IMR-90 (cell line): ENCODE data around the gene MMP10. TPM values are rescaled to one million over a fixed set of nuclear protein-coding genes. Genes with fewer than 3 reads are reported as not detected.

Experiments used
- ATAC-seq: fragments of 200-7000 bp; cut with Tn5 transposase; 2 replicates; pipeline ENCODE4 v1.9.1; 2020; ENCODE audit warnings: low read depth, mild to moderate bottlenecking, moderate library complexity
- BruUV-seq: library from RNA; stranded (reverse); fragments of 400-500 nt; replicated peaks from 2 replicates; lab custom pipeline; 2021; lab: Mats Ljungman, UMichigan
- CTCF ChIA-PET: fragments of 300-600 bp; formaldehyde crosslinking; extraction: SDS; loops from one replicate; lab custom pipeline; 2021; ENCODE audit warnings: antibody characterized with exemption; lab: Yijun Ruan, JAX
- POLR2A ChIA-PET: fragments of 300-600 bp; sonication (Branson Sonifier 250); formaldehyde crosslinking; loops from one replicate; lab custom pipeline; 2022; ENCODE audit warnings: antibody characterized with exemption; ENCODE audit not compliant: unreplicated experiment; lab: Charles Lee
- DNase-seq: peaks from one replicate; pipeline ENCODE4 v3.0.0; 2013
- H2AFZ ChIP-seq: replicated peaks from 2 replicates; pipeline ENCODE3; 2013; ENCODE audit warnings: low read length, mild to moderate bottlenecking; ENCODE audit not compliant: poor library complexity
- H2AK5ac ChIP-seq: 2 replicates; pipeline ENCODE4 v1.6.1; 2013; ENCODE audit warnings: low read depth, low read length, inconsistent platforms
- H2AK9ac ChIP-seq: replicated peaks from 2 replicates; pipeline ENCODE3; 2013; ENCODE audit warnings: mild to moderate bottlenecking, low read depth, low read length, moderate library complexity; ENCODE audit not compliant: poor library complexity
- H2BK120ac ChIP-seq: 2 replicates; pipeline ENCODE4 v1.6.1; 2013; ENCODE audit warnings: low read depth, low read length, inconsistent platforms
- H2BK15ac ChIP-seq: 3 replicates; pipeline ENCODE4 v1.6.1; 2013; ENCODE audit warnings: low read depth, low read length, inconsistent platforms
- H2BK20ac ChIP-seq: 2 replicates; pipeline ENCODE4 v1.6.1; 2013; ENCODE audit warnings: low read depth, mild to moderate bottlenecking, inconsistent platforms, low read length, moderate library complexity
- H2BK5ac ChIP-seq: 2 replicates; pipeline ENCODE4 v1.6.1; 2013; ENCODE audit warnings: mild to moderate bottlenecking, low read depth, low read length, inconsistent platforms; ENCODE audit not compliant: poor library complexity, severe bottlenecking
- H3K14ac ChIP-seq: replicated peaks from 2 replicates; pipeline ENCODE4 v1.6.1; 2013; ENCODE audit warnings: low read depth, low read length, inconsistent platforms
- H3K18ac ChIP-seq: 2 replicates; pipeline ENCODE4 v1.6.1; 2013; ENCODE audit warnings: low read depth, low read length, control low read depth
- H3K23ac ChIP-seq: 2 replicates; pipeline ENCODE4 v1.6.1; 2013; ENCODE audit warnings: low read depth, low read length, inconsistent platforms
- H3K27ac ChIP-seq: 2 replicates; pipeline ENCODE4 v1.5.1; 2013; ENCODE audit warnings: mild to moderate bottlenecking, control low read depth, low read length; ENCODE audit not compliant: insufficient read depth
- H3K27me3 ChIP-seq: 2 replicates; pipeline ENCODE4 v1.6.1; 2013; ENCODE audit warnings: low read length; ENCODE audit not compliant: control insufficient read depth, insufficient read depth
- H3K36me3 ChIP-seq: 2 replicates; pipeline ENCODE4 v1.6.1; 2013; ENCODE audit warnings: low read length, mixed read lengths; ENCODE audit not compliant: control insufficient read depth, insufficient read depth
- H3K4ac ChIP-seq: 2 replicates; pipeline ENCODE4 v1.6.1; 2013; ENCODE audit warnings: low read depth, low read length, inconsistent platforms
- H3K4me1 ChIP-seq: 2 replicates; pipeline ENCODE4 v1.6.1; 2013; ENCODE audit warnings: low read length, mixed read lengths; ENCODE audit not compliant: control insufficient read depth, insufficient read depth
- H3K4me2 ChIP-seq: 2 replicates; pipeline ENCODE4 v1.6.1; 2013; ENCODE audit warnings: low read depth, mild to moderate bottlenecking, control low read depth, low read length, moderate library complexity
- H3K4me3 ChIP-seq: 2 replicates; pipeline ENCODE4 v1.5.1; 2013; ENCODE audit warnings: low read depth, mild to moderate bottlenecking, control low read depth, low read length, moderate library complexity; ENCODE audit not compliant: insufficient read depth
- H3K56ac ChIP-seq: 2 replicates; pipeline ENCODE4 v1.6.1; 2013; ENCODE audit warnings: low read length, inconsistent platforms; ENCODE audit not compliant: insufficient read depth; ENCODE audit errors: extremely low read depth
- H3K79me1 ChIP-seq, 2 experiments: 2 replicates each; pipeline ENCODE4 v1.6.1; 2013; ENCODE audit warnings: low read length in 2 of 2, inconsistent platforms in 1 of 2, low read depth in 1 of 2
- H3K9ac ChIP-seq: 2 replicates; pipeline ENCODE4 v1.6.1; 2013; ENCODE audit warnings: low read depth, low read length, control low read depth
- H3K9me1 ChIP-seq: 2 replicates; pipeline ENCODE4 v1.6.1; 2013; ENCODE audit warnings: low read length, inconsistent platforms; ENCODE audit not compliant: insufficient read depth
- H3K9me3 ChIP-seq: 2 replicates; pipeline ENCODE4 v1.6.1; 2013; ENCODE audit warnings: low read length; ENCODE audit not compliant: control insufficient read depth, insufficient read depth
- H4K20me1 ChIP-seq: 2 replicates; pipeline ENCODE4 v1.6.1; 2013; ENCODE audit warnings: low read length, inconsistent platforms; ENCODE audit not compliant: insufficient read depth
- H4K5ac ChIP-seq: 2 replicates; pipeline ENCODE4 v1.6.1; 2013; ENCODE audit warnings: mild to moderate bottlenecking, low read depth, low read length, control low read depth
- H4K8ac ChIP-seq, 2 experiments: 2 replicates each; pipeline ENCODE4 v1.6.1; 2013; ENCODE audit warnings: low read depth in 2 of 2, low read length in 2 of 2, control low read depth in 1 of 2, inconsistent platforms in 1 of 2
- H4K91ac ChIP-seq: 2 replicates; pipeline ENCODE4 v1.6.1; 2013; ENCODE audit warnings: low read depth, low read length, inconsistent platforms; ENCODE audit not compliant: insufficient read depth
- BHLHE40 ChIP-seq: fragments of 150-350 bp; IDR thresholded peaks from 2 replicates; pipeline ENCODE4 v1.6.1; 2016; ENCODE audit warnings: mild to moderate bottlenecking, low read depth, low read length
- CEBPB ChIP-seq: IDR thresholded peaks from 2 replicates; pipeline ENCODE4 v1.6.1; 2012; ENCODE audit warnings: low read depth, low read length, improper control_type of control experiment
- CHD1 ChIP-seq: IDR thresholded peaks from 2 replicates; pipeline ENCODE4 v1.6.1; 2012; ENCODE audit warnings: low read depth, low read length, improper control_type of control experiment
- CTCF ChIP-seq: conservative IDR thresholded peaks from 2 replicates; pipeline ENCODE4 v1.5.1; 2012; ENCODE audit warnings: mild to moderate bottlenecking, low read depth, low read length, improper control_type of control experiment
- FOS ChIP-seq: fragments of 150-350 bp; IDR thresholded peaks from 2 replicates; pipeline ENCODE4 v1.6.1; 2016; ENCODE audit warnings: low read depth, low read length
- MAFK ChIP-seq: IDR thresholded peaks from 2 replicates; pipeline ENCODE4 v1.6.1; 2012; ENCODE audit warnings: low read depth, low read length, improper control_type of control experiment
- MAZ ChIP-seq: IDR thresholded peaks from 2 replicates; pipeline ENCODE4 v1.6.1; 2012; ENCODE audit warnings: low read depth, mild to moderate bottlenecking, low read length, improper control_type of control experiment, moderate library complexity, borderline replicate concordance
- MXI1 ChIP-seq: IDR thresholded peaks from 2 replicates; pipeline ENCODE4 v1.6.1; 2012; ENCODE audit warnings: low read depth, mild to moderate bottlenecking, low read length, moderate library complexity, borderline replicate concordance
- NFE2L2 ChIP-seq: fragments of 150-350 bp; IDR thresholded peaks from 2 replicates; pipeline ENCODE4 v1.6.1; 2016; ENCODE audit warnings: low read depth, mild to moderate bottlenecking, low read length
- POLR2A ChIP-seq: IDR thresholded peaks from 2 replicates; pipeline ENCODE4 v1.6.1; 2012; ENCODE audit warnings: mild to moderate bottlenecking, low read depth, low read length
- RAD21 ChIP-seq: IDR thresholded peaks from 2 replicates; pipeline ENCODE4 v1.6.1; 2012; ENCODE audit warnings: low read length, improper control_type of control experiment
- RFX5 ChIP-seq: IDR thresholded peaks from 2 replicates; pipeline ENCODE4 v1.8.0; 2012; ENCODE audit warnings: low read depth, mild to moderate bottlenecking, low read length, moderate library complexity
- SMC3 ChIP-seq: fragments of 150-350 bp; IDR thresholded peaks from 2 replicates; pipeline ENCODE4 v1.6.1; 2016; ENCODE audit warnings: low read depth, mild to moderate bottlenecking, antibody characterized with exemption, low read length, moderate library complexity
- WGBS, 2 experiments: methylation state at CpG; one replicate each; pipeline versions ENCODE4 v1.1.5 to v1.1.7; 2013; ENCODE audit warnings: missing lambda C conversion rate in 2 of 2; ENCODE audit not compliant: insufficient read length in 1 of 2; ENCODE audit errors: extremely low coverage in 2 of 2; 5-methylcytosine and 5-hydroxymethylcytosine counted together
- dilution Hi-C: fragments of 300-500 bp; cut with HindIII; formaldehyde crosslinking; loops from one replicate; pipeline ENCODE4 v1.14.3; 2018; ENCODE audit warnings: low sequenced_read_pairs; ENCODE audit not compliant: unreplicated experiment
- in situ Hi-C: fragments of 300-500 bp; cut with MboI; formaldehyde crosslinking; loops from 3 replicates; pipeline ENCODE4 v1.14.3; 2019; ENCODE audit warnings: low sequenced_read_pairs, inconsistent platforms, mixed read lengths
- intact Hi-C: fragments of 100-400 bp; cut with micrococcal nuclease; formaldehyde crosslinking; loops from 2 replicates; pipeline ENCODE4 v1.10.0; 2022
- polyA plus RNA-seq, 3 experiments: library from polyadenylated mRNA; depleted of rRNA; stranded (reverse); fragments of >200 nt; gene quantifications; 2 replicates each; pipeline ENCODE4 v1.2.3, GENCODE V29; 2012; ENCODE audit warnings: low replicate concordance in 1 of 3
- total RNA-seq: library from RNA; depleted of rRNA; stranded (reverse); fragments of >200 nt; gene quantifications from 2 replicates; pipeline ENCODE4 v1.2.3, GENCODE V29; 2012
- TF ChIP-seq, protein P1 (sequence below): fragments of 150-350 bp; IDR thresholded peaks from 2 replicates; pipeline ENCODE4 v1.6.1; 2017; ENCODE audit warnings: mild to moderate bottlenecking, antibody characterized with exemption, low read length, low read depth
- TF ChIP-seq, protein P2 (sequence below): fragments of 150-350 bp; IDR thresholded peaks from 2 replicates; pipeline ENCODE4 v1.6.1; 2016; ENCODE audit warnings: low read depth, mild to moderate bottlenecking, low read length, moderate library complexity, borderline replicate concordance

The MMP10 gene
- total and polyA plus RNA-seq, 2 of the 4 experiments (the other 2 are of a cell fraction) = not detected

DNA sequence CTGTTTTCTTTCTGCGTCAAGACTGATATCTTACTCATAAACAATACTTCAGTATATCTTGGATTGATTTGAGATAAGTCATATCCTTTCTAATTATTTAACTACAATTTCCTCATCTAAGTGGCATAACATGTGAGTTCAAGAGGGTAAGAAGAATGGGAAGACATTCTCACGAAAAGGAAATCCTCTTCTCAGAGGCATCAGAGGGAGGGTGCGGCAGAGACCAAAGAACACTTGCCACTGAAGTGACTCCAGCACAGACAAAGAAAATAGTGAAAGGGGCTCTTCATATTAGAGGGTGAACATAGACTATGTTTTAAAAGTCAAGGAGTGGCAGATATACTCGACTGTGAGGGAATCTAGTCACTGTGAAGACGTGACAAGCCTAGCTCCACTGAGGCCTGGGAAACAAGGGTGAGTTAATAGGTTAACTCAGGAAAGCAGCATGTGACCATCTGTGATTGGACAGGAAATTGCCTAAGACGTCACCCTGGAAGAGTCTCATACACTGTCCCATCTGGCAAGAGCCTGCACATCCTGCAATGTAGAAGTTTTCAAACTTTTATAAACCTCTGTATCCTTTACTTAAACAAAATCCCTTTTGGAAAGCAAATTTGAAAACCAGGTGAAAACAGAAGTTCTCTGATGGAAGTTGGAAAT is 19.4 kb upstream of the MMP10 start:
- peak overlapping the region; percentile 17 for H3K4ac ChIP-seq
- no peaks in the 10 kb centered on the region for H3K27me3 ChIP-seq
- no peaks in the 10 kb centered on the region for H3K9me3 ChIP-seq
- H2BK20ac ChIP-seq = peak overlapping the region; percentile 30; the same call in 1 of the 2 replicates
- DNase-seq (peak; percentile 55), ATAC-seq (no peak)
- H3K4me2 ChIP-seq = no peak overlapping the region
- peak overlapping the region in 1 of 2 experiments; percentile 41; a peak in 1 of 4 replicates for H4K8ac ChIP-seq
- 0 out of 2 replicates have a peak overlapping the region, but pooled peaks have one; percentile 1 for H3K18ac ChIP-seq
- H2AK9ac ChIP-seq = no peak overlapping the region
- H3K9me1 ChIP-seq = peaks cover 9% of the 10 kb centered on the region
- CTCF ChIA-PET = no interaction called here
- H3K27ac ChIP-seq = no peak overlapping the region
- H3K9ac ChIP-seq = no peak overlapping the region
- no peak overlapping the region for H2BK5ac ChIP-seq
- peak overlapping the region; percentile 38; the same call in 1 of the 2 replicates for H3K14ac ChIP-seq
- H2BK15ac ChIP-seq = peak overlapping the region; percentile 42; the same call in 1 of the 3 replicates
- no peak overlapping the region for H4K91ac ChIP-seq
- no peak overlapping the region for H2AFZ ChIP-seq
- H2BK120ac ChIP-seq = peak overlapping the region; percentile 35; the same call in 1 of the 2 replicates
- peak overlapping the region; percentile 1; the same call in 1 of the 2 replicates for H4K5ac ChIP-seq
- no peaks in the 10 kb centered on the region for H4K20me1 ChIP-seq
- intact Hi-C loops = no loop called here
- in situ Hi-C loops = no loop called here
- no peak overlapping the region for H3K56ac ChIP-seq
- WGBS, 2 experiments = 90% methylated on average over 3 of the region's 6 CpGs; no CpG with 5 or more reads in 1 of the 2 experiments
- peaks cover 5% of the 10 kb centered on the region for H3K4me1 ChIP-seq
- H3K79me1 ChIP-seq = no peaks in the 10 kb centered on the region
- dilution Hi-C loops = no loop called here
- peak overlapping the region; percentile 15; the same call in 1 of the 2 replicates for H2AK5ac ChIP-seq
- no peak overlapping the region; the same call in 1 of the 2 replicates for H3K23ac ChIP-seq
- POLR2A ChIA-PET = no interaction called here
- no peak overlapping the region for H3K4me3 ChIP-seq
- no peaks in the 10 kb centered on the region for H3K36me3 ChIP-seq
- BruUV-seq = no TSS peak
- TF ChIP-seq POLR2A (no peak), CTCF (no peak), NFE2L2 (no peak), RFX5 (no peak), MAZ (no peak), FOS (no peak), BHLHE40 (no peak), RAD21 (no peak), CHD1 (no peak), MAFK (no peak), CEBPB (no peak), MXI1 (no peak), SMC3 (no peak)
- TF ChIP-seq, protein P1, sequence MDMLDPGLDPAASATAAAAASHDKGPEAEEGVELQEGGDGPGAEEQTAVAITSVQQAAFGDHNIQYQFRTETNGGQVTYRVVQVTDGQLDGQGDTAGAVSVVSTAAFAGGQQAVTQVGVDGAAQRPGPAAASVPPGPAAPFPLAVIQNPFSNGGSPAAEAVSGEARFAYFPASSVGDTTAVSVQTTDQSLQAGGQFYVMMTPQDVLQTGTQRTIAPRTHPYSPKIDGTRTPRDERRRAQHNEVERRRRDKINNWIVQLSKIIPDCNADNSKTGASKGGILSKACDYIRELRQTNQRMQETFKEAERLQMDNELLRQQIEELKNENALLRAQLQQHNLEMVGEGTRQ = no peak
- TF ChIP-seq, protein P2, sequence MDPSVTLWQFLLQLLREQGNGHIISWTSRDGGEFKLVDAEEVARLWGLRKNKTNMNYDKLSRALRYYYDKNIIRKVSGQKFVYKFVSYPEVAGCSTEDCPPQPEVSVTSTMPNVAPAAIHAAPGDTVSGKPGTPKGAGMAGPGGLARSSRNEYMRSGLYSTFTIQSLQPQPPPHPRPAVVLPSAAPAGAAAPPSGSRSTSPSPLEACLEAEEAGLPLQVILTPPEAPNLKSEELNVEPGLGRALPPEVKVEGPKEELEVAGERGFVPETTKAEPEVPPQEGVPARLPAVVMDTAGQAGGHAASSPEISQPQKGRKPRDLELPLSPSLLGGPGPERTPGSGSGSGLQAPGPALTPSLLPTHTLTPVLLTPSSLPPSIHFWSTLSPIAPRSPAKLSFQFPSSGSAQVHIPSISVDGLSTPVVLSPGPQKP = no peak
